GM12891 (cell line): ENCODE measurements around the gene YBEY.

ENCODE experiments used
- PAX5 ChIP-seq: IDR thresholded peaks from 2 replicates; pipeline ENCODE4 v1.6.1; 2011; ENCODE audit warnings: low read length, moderate library complexity, mild to moderate bottlenecking; ENCODE audit not compliant: insufficient read depth, severe bottlenecking
- POLR2A ChIP-seq: IDR thresholded peaks from 2 replicates; pipeline ENCODE4 v1.6.1; 2011; ENCODE audit warnings: low read depth, low read length, control low read depth
- POLR2AphosphoS5 ChIP-seq: IDR thresholded peaks from 2 replicates; pipeline ENCODE4 v1.6.1; 2011; ENCODE audit warnings: low read depth, low read length, control low read depth
- POU2F2 ChIP-seq: IDR thresholded peaks from 2 replicates; pipeline ENCODE4 v1.6.1; 2011; ENCODE audit warnings: low read depth, mild to moderate bottlenecking, control low read depth, low read length, moderate library complexity
- SPI1 ChIP-seq: IDR thresholded peaks from 2 replicates; pipeline ENCODE4 v1.6.1; 2011; ENCODE audit warnings: low read depth, low read length, control low read depth
- TAF1 ChIP-seq: IDR thresholded peaks from 2 replicates; pipeline ENCODE4 v1.6.1; 2011; ENCODE audit warnings: low read depth, low read length, control low read depth

DNA sequence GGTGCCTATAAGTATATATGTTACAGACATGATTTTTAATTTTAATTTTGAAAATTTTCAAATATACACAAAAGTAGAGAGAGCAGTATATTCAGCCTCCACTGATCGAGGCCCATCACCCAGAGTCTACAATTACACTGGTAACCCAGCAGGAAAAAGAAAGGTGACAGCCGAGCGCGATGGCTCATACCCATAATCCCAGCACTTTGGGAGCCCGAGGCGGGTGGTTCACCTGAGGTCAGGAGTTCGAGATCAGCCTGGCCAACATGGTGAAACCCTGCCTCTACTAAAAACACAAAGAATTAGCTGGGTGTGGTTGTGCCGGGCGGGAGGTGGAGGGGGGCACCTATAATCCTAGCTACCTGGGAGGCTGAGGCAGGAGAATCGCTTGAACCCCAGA is 1.4 kb downstream of the YBEY start:
- TF ChIP-seq POLR2AphosphoS5 = no peak
- TF ChIP-seq POLR2A = no peak
- no peak for TF ChIP-seq PAX5
- TF ChIP-seq TAF1 = no peak
- TF ChIP-seq POU2F2 = no peak
- no peak for TF ChIP-seq SPI1
